Neural cell (in vitro differentiated cells): ENCODE results near the gene PLEKHO2.

Experiments
- EP300 ChIP-seq: fragments of 450-650 bp; conservative IDR thresholded peaks from 2 replicates; pipeline ENCODE4 v1.6.1; 2014; ENCODE audit warnings: antibody characterized with exemption, mild to moderate bottlenecking, moderate library complexity; ENCODE audit not compliant: poor library complexity, severe bottlenecking
- EZH2 ChIP-seq: fragments of 200-600, 300-800 bp; shearing (Covaris generic), sonication (generic); IDR thresholded peaks from 2 replicates; pipeline ENCODE4 v1.6.1; 2014; ENCODE audit warnings: antibody characterized with exemption, low read length, borderline replicate concordance, mild to moderate bottlenecking; ENCODE audit not compliant: insufficient read depth, poor library complexity, severe bottlenecking
- POLR2AphosphoS5 ChIP-seq: IDR thresholded peaks from 2 replicates; pipeline ENCODE4 v1.6.1; 2012
- TAF1 ChIP-seq: IDR thresholded peaks from 2 replicates; pipeline ENCODE4 v1.6.1; 2012; ENCODE audit warnings: low read depth
- TF ChIP-seq, protein P1 (sequence below): fragments of 450-650 bp; IDR thresholded peaks from 2 replicates; pipeline ENCODE4 v1.5.1; 2014; ENCODE audit warnings: antibody characterized with exemption, mild to moderate bottlenecking, moderate library complexity; ENCODE audit not compliant: poor library complexity, severe bottlenecking
- TF ChIP-seq, protein P2 (sequence below): IDR thresholded peaks from 2 replicates; pipeline ENCODE4 v1.6.1; 2012; ENCODE audit warnings: borderline replicate concordance

GRCh38 chr15:64875641-64876223 is 34.0 kb downstream of the PLEKHO2 start:
- TF ChIP-seq, protein P1, sequence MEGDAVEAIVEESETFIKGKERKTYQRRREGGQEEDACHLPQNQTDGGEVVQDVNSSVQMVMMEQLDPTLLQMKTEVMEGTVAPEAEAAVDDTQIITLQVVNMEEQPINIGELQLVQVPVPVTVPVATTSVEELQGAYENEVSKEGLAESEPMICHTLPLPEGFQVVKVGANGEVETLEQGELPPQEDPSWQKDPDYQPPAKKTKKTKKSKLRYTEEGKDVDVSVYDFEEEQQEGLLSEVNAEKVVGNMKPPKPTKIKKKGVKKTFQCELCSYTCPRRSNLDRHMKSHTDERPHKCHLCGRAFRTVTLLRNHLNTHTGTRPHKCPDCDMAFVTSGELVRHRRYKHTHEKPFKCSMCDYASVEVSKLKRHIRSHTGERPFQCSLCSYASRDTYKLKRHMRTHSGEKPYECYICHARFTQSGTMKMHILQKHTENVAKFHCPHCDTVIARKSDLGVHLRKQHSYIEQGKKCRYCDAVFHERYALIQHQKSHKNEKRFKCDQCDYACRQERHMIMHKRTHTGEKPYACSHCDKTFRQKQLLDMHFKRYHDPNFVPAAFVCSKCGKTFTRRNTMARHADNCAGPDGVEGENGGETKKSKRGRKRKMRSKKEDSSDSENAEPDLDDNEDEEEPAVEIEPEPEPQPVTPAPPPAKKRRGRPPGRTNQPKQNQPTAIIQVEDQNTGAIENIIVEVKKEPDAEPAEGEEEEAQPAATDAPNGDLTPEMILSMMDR = no peak
- no peak for TF ChIP-seq POLR2AphosphoS5
- no peak for TF ChIP-seq EP300
- no peak for TF ChIP-seq TAF1
- no peak for TF ChIP-seq EZH2
- TF ChIP-seq, protein P2, sequence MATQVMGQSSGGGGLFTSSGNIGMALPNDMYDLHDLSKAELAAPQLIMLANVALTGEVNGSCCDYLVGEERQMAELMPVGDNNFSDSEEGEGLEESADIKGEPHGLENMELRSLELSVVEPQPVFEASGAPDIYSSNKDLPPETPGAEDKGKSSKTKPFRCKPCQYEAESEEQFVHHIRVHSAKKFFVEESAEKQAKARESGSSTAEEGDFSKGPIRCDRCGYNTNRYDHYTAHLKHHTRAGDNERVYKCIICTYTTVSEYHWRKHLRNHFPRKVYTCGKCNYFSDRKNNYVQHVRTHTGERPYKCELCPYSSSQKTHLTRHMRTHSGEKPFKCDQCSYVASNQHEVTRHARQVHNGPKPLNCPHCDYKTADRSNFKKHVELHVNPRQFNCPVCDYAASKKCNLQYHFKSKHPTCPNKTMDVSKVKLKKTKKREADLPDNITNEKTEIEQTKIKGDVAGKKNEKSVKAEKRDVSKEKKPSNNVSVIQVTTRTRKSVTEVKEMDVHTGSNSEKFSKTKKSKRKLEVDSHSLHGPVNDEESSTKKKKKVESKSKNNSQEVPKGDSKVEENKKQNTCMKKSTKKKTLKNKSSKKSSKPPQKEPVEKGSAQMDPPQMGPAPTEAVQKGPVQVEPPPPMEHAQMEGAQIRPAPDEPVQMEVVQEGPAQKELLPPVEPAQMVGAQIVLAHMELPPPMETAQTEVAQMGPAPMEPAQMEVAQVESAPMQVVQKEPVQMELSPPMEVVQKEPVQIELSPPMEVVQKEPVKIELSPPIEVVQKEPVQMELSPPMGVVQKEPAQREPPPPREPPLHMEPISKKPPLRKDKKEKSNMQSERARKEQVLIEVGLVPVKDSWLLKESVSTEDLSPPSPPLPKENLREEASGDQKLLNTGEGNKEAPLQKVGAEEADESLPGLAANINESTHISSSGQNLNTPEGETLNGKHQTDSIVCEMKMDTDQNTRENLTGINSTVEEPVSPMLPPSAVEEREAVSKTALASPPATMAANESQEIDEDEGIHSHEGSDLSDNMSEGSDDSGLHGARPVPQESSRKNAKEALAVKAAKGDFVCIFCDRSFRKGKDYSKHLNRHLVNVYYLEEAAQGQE = no peak
